HCT116 (cell line): ENCODE measurements around the gene LIMA1.

Experiments
- CEBPB ChIP-seq: IDR thresholded peaks from 2 replicates; pipeline ENCODE4 v1.6.1; 2012; ENCODE audit warnings: low read depth
- CTCF ChIP-seq, 3 experiments: fragments of 200-600 bp in 1 of 3; sonication (generic) in 1 of 3; IDR thresholded peaks in 2 of 3; conservative IDR thresholded peaks in 1 of 3; 2 replicates each; pipeline ENCODE4 v1.5.1; 2012 to 2017; ENCODE audit warnings: low read depth in 2 of 3, low read length in 2 of 3, antibody characterized with exemption in 1 of 3, borderline replicate concordance in 1 of 3, control low read depth in 1 of 3, mild to moderate bottlenecking in 1 of 3, mixed read lengths in 1 of 3, mixed run types in 1 of 3, moderate library complexity in 1 of 3; ENCODE audit not compliant: insufficient read depth in 1 of 3
- EZH2 ChIP-seq: fragments of 200-600 bp; sonication (generic); IDR thresholded peaks from 2 replicates; pipeline ENCODE4 v1.6.1; 2017; ENCODE audit warnings: antibody characterized with exemption, mixed run types
- JUND ChIP-seq: IDR thresholded peaks from 2 replicates; pipeline ENCODE4 v1.6.1; 2012
- MAX ChIP-seq: IDR thresholded peaks from 2 replicates; pipeline ENCODE4 v1.6.1; 2012
- POLR2A ChIP-seq: IDR thresholded peaks from 2 replicates; pipeline ENCODE4 v1.7.0; 2011; ENCODE audit warnings: borderline replicate concordance; ENCODE audit not compliant: insufficient read depth, insufficient read length; ENCODE audit errors: extremely low read depth
- POLR2AphosphoS5 ChIP-seq: IDR thresholded peaks from 2 replicates; pipeline ENCODE4 v1.6.1; 2011; ENCODE audit warnings: mild to moderate bottlenecking, low read depth, low read length, moderate library complexity
- RAD21 ChIP-seq: IDR thresholded peaks from 2 replicates; pipeline ENCODE4 v1.6.1; 2012; ENCODE audit warnings: low read depth, mild to moderate bottlenecking
- SRF ChIP-seq: IDR thresholded peaks from 2 replicates; pipeline ENCODE4 v1.6.1; 2012; ENCODE audit warnings: low read depth
- TCF7L2 ChIP-seq: IDR thresholded peaks from 2 replicates; pipeline ENCODE4 v1.7.0; 2011; ENCODE audit warnings: borderline replicate concordance, inconsistent platforms; ENCODE audit not compliant: insufficient read depth, insufficient read length; ENCODE audit errors: extremely low read depth
- YY1 ChIP-seq: IDR thresholded peaks from 2 replicates; pipeline ENCODE4 v1.6.1; 2011; ENCODE audit warnings: low read length, low read depth, moderate library complexity, mild to moderate bottlenecking; ENCODE audit not compliant: insufficient replicate concordance; ENCODE audit errors: extremely low read depth
- ZFX ChIP-seq: fragments of 450-650 bp; IDR thresholded peaks from 2 replicates; pipeline ENCODE4 v1.6.1; 2017
- ZNF274 ChIP-seq: fragments of 200-500 bp; sonication (Bioruptor generic); IDR thresholded peaks from 2 replicates; pipeline ENCODE4 v1.6.1; 2014; ENCODE audit warnings: mild to moderate bottlenecking, low read depth, low read length, inconsistent platforms

- no peak for TF ChIP-seq RAD21
- TF ChIP-seq POLR2AphosphoS5 = no peak
- no peak for TF ChIP-seq CTCF (IDR thresholded peaks at IDR 0.05 in 2 of 3, conservative IDR thresholded peaks at IDR 0.05 in 1 of 3; ENCODE audit: borderline replicate concordance in 1 of 3, insufficient read depth in 1 of 3, low read depth in 2 of 3, low read length in 2 of 3)
- TF ChIP-seq MAX = no peak
- no peak for TF ChIP-seq JUND
- no peak for TF ChIP-seq ZNF274
- no peak for TF ChIP-seq EZH2
- TF ChIP-seq YY1 = no peak
- TF ChIP-seq POLR2A = no peak
- TF ChIP-seq SRF = no peak
- no peak for TF ChIP-seq ZFX
- TF ChIP-seq TCF7L2 = no peak
- TF ChIP-seq CEBPB = no peak
Observed at GRCh38 chr12:50142993-50143392, 140.3 kb downstream of the LIMA1 start.
